Esophagus muscularis mucosa (tissue), 4 donors: ENCODE results near the gene AGAP1.

Source experiments
- CTCF ChIP-seq, 3 experiments: fragments of 200-600 bp in 2 of 3; fragments of 450-650 bp in 1 of 3; sonication (generic) in 2 of 3; IDR thresholded peaks; one replicate each; pipeline ENCODE4 v1.5.1; 2017 to 2019; ENCODE audit warnings: antibody characterized with exemption in 3 of 3, mild to moderate bottlenecking in 2 of 3, moderate library complexity in 1 of 3
- EP300 ChIP-seq: sonication (generic); formaldehyde crosslinking; IDR thresholded peaks from one replicate; pipeline ENCODE4 v1.6.1; 2017; ENCODE audit warnings: antibody characterized with exemption
- POLR2A ChIP-seq: fragments of 450-650 bp; IDR thresholded peaks from one replicate; pipeline ENCODE4 v1.6.1; 2017; ENCODE audit warnings: antibody characterized with exemption, moderate library complexity, mild to moderate bottlenecking, low read depth
- POLR2AphosphoS5 ChIP-seq, 2 donors: sonication (generic); formaldehyde crosslinking; IDR thresholded peaks; one replicate each; pipeline ENCODE4 v1.6.1; 2017; ENCODE audit warnings: antibody characterized with exemption in 2 of 2

GRCh38 chr2:236155406-236155805 lies 661.6 kb downstream of the AGAP1 start:
- no peak for TF ChIP-seq EP300
- no peak for TF ChIP-seq POLR2AphosphoS5 (IDR thresholded peaks at IDR 0.05)
- TF ChIP-seq CTCF (IDR thresholded peaks at IDR 0.05), result no peak
- no peak for TF ChIP-seq POLR2A
